GM18909 (cell line): ENCODE measurements around the gene CYB5B.

Experiments
- ATAC-seq: cut with Tn5 transposase; IDR thresholded peaks from one replicate; pipeline ENCODE4 v1.9.1; 2021; ENCODE audit warnings: mild to moderate bottlenecking; ENCODE audit not compliant: unreplicated experiment, poor library complexity

Gene CYB5B

GRCh38 chr16:69424053-69424934 is at the start of gene CYB5B:
CYB5B (plus strand) TSS chr16:69424619; CDS start chr16:69424684, 65 bp downstream.
- ATAC-seq = peak; percentile 96

- no peak for ATAC-seq
These were observed 47.9 kb upstream of the CYB5B start for GRCh38 chr16:69376393-69377059.

GRCh38 chr16:69378036-69378435 is 46.4 kb upstream of the CYB5B start:
- ATAC-seq = no peak

GRCh38 chr16:69378760-69379159 is 45.7 kb upstream of the CYB5B start:
- no peak for ATAC-seq

- no peak for ATAC-seq
These were observed 43.2 kb upstream of the CYB5B start for GRCh38 chr16:69381231-69381630.

- ATAC-seq = no peak
These were observed 42.0 kb upstream of the CYB5B start for GRCh38 chr16:69382421-69382820.

- ATAC-seq = no peak
These were observed 39.4 kb upstream of the CYB5B start for GRCh38 chr16:69384974-69385373.

- ATAC-seq = no peak
These were observed 37.8 kb upstream of the CYB5B start for GRCh38 chr16:69386596-69386995.

GRCh38 chr16:69393898-69394849 is 30.2 kb upstream of the CYB5B start:
- ATAC-seq = no peak

- no peak for ATAC-seq
These were observed 28.6 kb upstream of the CYB5B start for GRCh38 chr16:69395859-69396186.

GRCh38 chr16:69396187-69397061 is 28.0 kb upstream of the CYB5B start:
- peak; percentile 63 for ATAC-seq

- no peak for ATAC-seq
These were observed 26.4 kb upstream of the CYB5B start for GRCh38 chr16:69397821-69398521.

GRCh38 chr16:69399361-69399760 is 25.1 kb upstream of the CYB5B start:
- no peak for ATAC-seq

GRCh38 chr16:69402439-69402838 is 22.0 kb upstream of the CYB5B start:
- ATAC-seq = no peak

- no peak for ATAC-seq
These were observed 20.1 kb upstream of the CYB5B start for GRCh38 chr16:69404275-69404805.

- no peak for ATAC-seq
These were observed 19.1 kb upstream of the CYB5B start for GRCh38 chr16:69405326-69405725.

GRCh38 chr16:69405757-69406156 is 18.7 kb upstream of the CYB5B start:
- ATAC-seq = no peak

GRCh38 chr16:69406780-69407331 is 17.6 kb upstream of the CYB5B start:
- ATAC-seq = no peak
